Trophoblast cell (in vitro differentiated cells and primary cell): ENCODE measurements around the gene ZNF366.

Source experiments
- DNase-seq, 2 donors: peaks; one replicate each; pipeline ENCODE4 v3.0.0-alpha.2; 2016
- H2AFZ ChIP-seq: 2 replicates; pipeline ENCODE4 v1.6.1; 2013; ENCODE audit warnings: low read length, moderate library complexity, mild to moderate bottlenecking; ENCODE audit not compliant: insufficient read depth, poor library complexity
- H2AK5ac ChIP-seq: 2 replicates; pipeline ENCODE4 v1.6.1; 2013; ENCODE audit warnings: mild to moderate bottlenecking, low read length
- H2BK120ac ChIP-seq: 2 replicates; pipeline ENCODE4 v1.6.1; 2013; ENCODE audit warnings: low read length, mild to moderate bottlenecking, moderate library complexity; ENCODE audit not compliant: insufficient read depth, poor library complexity
- H2BK12ac ChIP-seq: 2 replicates; pipeline ENCODE4 v1.6.1; 2013; ENCODE audit warnings: mild to moderate bottlenecking, low read length, moderate library complexity
- H2BK5ac ChIP-seq: 2 replicates; pipeline ENCODE4 v1.6.1; 2013; ENCODE audit warnings: low read length, low read depth, moderate library complexity, mild to moderate bottlenecking; ENCODE audit not compliant: poor library complexity
- H3K14ac ChIP-seq: 2 replicates; pipeline ENCODE4 v1.6.1; 2013; ENCODE audit warnings: mild to moderate bottlenecking, low read length
- H3K18ac ChIP-seq: 2 replicates; pipeline ENCODE4 v1.6.1; 2013; ENCODE audit warnings: mild to moderate bottlenecking, low read length
- H3K23ac ChIP-seq: 2 replicates; pipeline ENCODE4 v1.6.1; 2013; ENCODE audit warnings: low read length
- H3K27ac ChIP-seq: 2 replicates; pipeline ENCODE4 v1.5.1; 2013; ENCODE audit warnings: low read depth, mild to moderate bottlenecking, inconsistent platforms, low read length, moderate library complexity
- H3K27me3 ChIP-seq: 2 replicates; pipeline ENCODE4 v1.6.1; 2013; ENCODE audit warnings: inconsistent platforms, mild to moderate bottlenecking, low read length, moderate library complexity; ENCODE audit not compliant: insufficient read depth
- H3K36me3 ChIP-seq, 2 experiments: 1 replicate in 1 of 2; 2 replicates in 1 of 2; pipeline ENCODE4 v1.6.1; 2013; ENCODE audit warnings: low read length in 2 of 2, mild to moderate bottlenecking in 2 of 2, moderate library complexity in 1 of 2; ENCODE audit not compliant: insufficient read depth in 2 of 2, control insufficient read depth in 1 of 2
- H3K4ac ChIP-seq: 2 replicates; pipeline ENCODE4 v1.6.1; 2013; ENCODE audit warnings: low read depth, mild to moderate bottlenecking, low read length, moderate library complexity
- H3K4me1 ChIP-seq, 2 experiments: 1 replicate in 1 of 2; 2 replicates in 1 of 2; pipeline ENCODE4 v1.6.1; 2013; ENCODE audit warnings: low read length in 2 of 2, mild to moderate bottlenecking in 2 of 2, moderate library complexity in 1 of 2; ENCODE audit not compliant: insufficient read depth in 2 of 2, control insufficient read depth in 1 of 2
- H3K4me2 ChIP-seq: 2 replicates; pipeline ENCODE4 v1.6.1; 2013; ENCODE audit warnings: inconsistent platforms, mild to moderate bottlenecking, low read length, moderate library complexity
- H3K4me3 ChIP-seq: 2 replicates; pipeline ENCODE4 v1.5.1; 2013; ENCODE audit warnings: mild to moderate bottlenecking, low read depth, low read length, inconsistent platforms
- H3K79me1 ChIP-seq: one replicate; pipeline ENCODE4 v1.6.1; 2013; ENCODE audit warnings: low read length
- H3K79me2 ChIP-seq: 2 replicates; pipeline ENCODE4 v1.6.1; 2013; ENCODE audit warnings: low read length, mild to moderate bottlenecking; ENCODE audit not compliant: control insufficient read depth, insufficient read depth, poor library complexity
- H3K9ac ChIP-seq: 2 replicates; pipeline ENCODE4 v1.6.1; 2013; ENCODE audit warnings: mild to moderate bottlenecking, low read length
- H3K9me3 ChIP-seq: 2 replicates; pipeline ENCODE4 v1.6.1; 2013; ENCODE audit warnings: low read depth, mild to moderate bottlenecking, control low read depth, inconsistent platforms, low read length; ENCODE audit not compliant: insufficient read depth
- H4K12ac ChIP-seq: 2 replicates; pipeline ENCODE4 v1.6.1; 2013; ENCODE audit warnings: low read depth, mild to moderate bottlenecking, low read length, moderate library complexity
- H4K8ac ChIP-seq: 2 replicates; pipeline ENCODE4 v1.6.1; 2013; ENCODE audit warnings: low read depth, mild to moderate bottlenecking, low read length, moderate library complexity
- H4K91ac ChIP-seq: one replicate; pipeline ENCODE4 v1.6.1; 2013; ENCODE audit warnings: low read depth, mild to moderate bottlenecking, low read length, moderate library complexity
- WGBS: extraction: QIAGEN DNeasy Blood & Tissue Kit; methylation state at CpG from one replicate; pipeline ENCODE4 v1.1.7; 2013; ENCODE audit warnings: missing lambda C conversion rate; ENCODE audit not compliant: insufficient read length, insufficient coverage; ENCODE audit errors: extremely low coverage; 5-methylcytosine and 5-hydroxymethylcytosine counted together

The ZNF366 gene

DNA sequence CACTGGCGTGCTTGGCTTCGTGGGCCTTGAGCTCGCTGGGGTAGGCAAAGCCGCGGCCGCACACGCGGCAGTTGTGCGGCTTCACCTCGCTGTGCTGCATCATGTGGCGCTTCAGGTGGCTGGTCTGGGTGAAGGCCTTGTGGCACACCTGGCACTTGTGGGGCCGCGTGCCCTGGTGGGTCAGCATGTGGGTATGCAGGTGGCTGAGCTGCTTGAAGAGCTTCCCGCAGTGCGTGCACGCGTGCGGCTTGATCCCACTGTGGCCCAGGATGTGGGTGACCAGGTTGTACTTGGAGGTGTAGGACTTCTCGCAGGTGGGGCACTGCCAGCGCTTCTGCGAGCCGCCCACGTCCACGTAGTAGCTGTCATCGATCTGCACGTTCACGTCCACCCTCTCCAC is 46.8 kb downstream of the ZNF366 start:
- no peak overlapping the region for H2AFZ ChIP-seq

DNA sequence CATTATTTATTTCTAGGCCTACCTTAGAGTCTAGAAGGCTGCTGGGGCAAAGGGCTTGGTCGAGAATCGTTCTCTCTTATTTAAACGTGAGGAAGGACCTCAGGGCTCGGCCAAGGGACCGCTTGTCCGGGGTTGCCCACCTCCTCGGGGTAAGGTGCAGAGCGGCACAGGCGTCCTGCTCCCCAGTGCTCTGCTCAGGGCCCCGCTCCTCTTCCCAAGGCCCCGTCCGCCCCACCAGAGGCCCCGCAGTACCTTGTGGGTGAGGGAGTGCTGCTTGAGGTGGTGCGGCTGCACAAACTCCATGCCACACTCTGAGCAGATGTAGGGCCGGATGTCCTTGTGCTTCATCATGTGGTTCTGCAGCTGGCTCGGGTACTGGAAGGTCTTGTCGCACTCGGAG is 47.3 kb downstream of the ZNF366 start:
- no peak overlapping the region for H4K8ac ChIP-seq
- DNase-seq: no peak
- no peak overlapping the region for H2BK12ac ChIP-seq
- H2BK5ac ChIP-seq: no peak overlapping the region
- H3K4me2 ChIP-seq: no peak overlapping the region
- no peak overlapping the region for H2AK5ac ChIP-seq
- no peak overlapping the region for H4K91ac ChIP-seq
- no peaks in the 10 kb centered on the region for H3K9me3 ChIP-seq
- no peak overlapping the region for H3K18ac ChIP-seq
- H2BK120ac ChIP-seq: no peak overlapping the region
- no peaks in the 10 kb centered on the region for H3K79me2 ChIP-seq
- no peaks in the 10 kb centered on the region for H3K4me1 ChIP-seq
- H3K79me1 ChIP-seq: peaks cover 2% of the 10 kb centered on the region
- H3K36me3 ChIP-seq: no peaks in the 10 kb centered on the region
- WGBS: no CpG with 5 or more reads among the region's 18 CpGs
- no peak overlapping the region for H3K14ac ChIP-seq
- no peak overlapping the region for H3K4me3 ChIP-seq
- H3K9ac ChIP-seq: no peak overlapping the region
- no peaks in the 10 kb centered on the region for H3K27me3 ChIP-seq
- no peak overlapping the region for H3K27ac ChIP-seq
- H3K23ac ChIP-seq: no peak overlapping the region
- H2AFZ ChIP-seq: no peak overlapping the region
- H3K4ac ChIP-seq: no peak overlapping the region
- H4K12ac ChIP-seq: no peak overlapping the region

More for the DNA sequence above, 46.8 kb downstream of the ZNF366 start:
- no peak for DNase-seq
- Histone ChIP-seq H2BK120ac (no peak overlapping the region), H3K9me3 (no peaks in the 10 kb centered on the region), H3K23ac (no peak overlapping the region), H3K4me2 (no peak overlapping the region), H4K12ac (no peak overlapping the region), H2BK12ac (no peak overlapping the region), H3K27me3 (no peaks in the 10 kb centered on the region), H3K9ac (no peak overlapping the region), H3K36me3 (no peaks in the 10 kb centered on the region), H3K18ac (no peak overlapping the region), H4K8ac (no peak overlapping the region), H3K4me1 (peaks cover 0 to under 1% of the 10 kb centered on the region in 2 experiments), H2AK5ac (no peak overlapping the region), H3K27ac (no peak overlapping the region), H3K4me3 (no peak overlapping the region), H3K79me1 (peaks cover under 1% of the 10 kb centered on the region), H3K79me2 (no peaks in the 10 kb centered on the region), H2BK5ac (no peak overlapping the region), H4K91ac (no peak overlapping the region), H3K4ac (no peak overlapping the region), H3K14ac (no peak overlapping the region)
- no CpG with 5 or more reads among the region's 27 CpGs for WGBS

DNA sequence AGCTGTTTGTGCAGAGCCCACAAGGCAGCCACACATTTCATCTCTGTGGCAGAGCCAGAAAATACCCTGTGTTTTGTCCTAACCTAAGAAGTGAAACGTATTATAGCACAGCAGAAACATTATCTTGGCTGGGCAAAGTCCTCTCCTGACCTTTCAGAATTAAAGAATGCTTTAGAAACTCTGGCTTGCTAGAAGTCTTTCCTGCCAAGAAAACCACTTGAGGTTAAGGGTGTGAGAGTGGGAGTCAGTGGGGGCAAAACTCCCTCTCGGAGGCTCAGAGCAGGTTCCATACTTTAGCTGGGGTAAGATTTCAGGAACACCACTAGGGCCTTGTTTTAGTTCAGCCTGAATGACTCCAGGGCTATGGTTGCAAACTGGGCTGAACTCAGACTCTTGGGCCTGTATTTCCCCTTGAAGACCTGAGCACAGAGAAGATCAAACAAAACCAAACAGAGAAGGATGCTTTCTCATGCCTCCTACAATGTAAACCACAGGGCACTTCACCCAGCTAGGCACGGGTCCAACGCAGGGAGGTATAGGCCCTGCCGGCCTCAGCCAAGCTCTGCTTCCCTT is 48.0 kb downstream of the ZNF366 start:
- Histone ChIP-seq H3K4me1 (no peaks in the 10 kb centered on the region), H3K79me2 (no peaks in the 10 kb centered on the region), H3K79me1 (peaks cover 2% of the 10 kb centered on the region), H3K36me3 (no peaks in the 10 kb centered on the region), H2BK12ac (no peak overlapping the region), H2BK120ac (no peak overlapping the region), H3K4ac (no peak overlapping the region), H3K27ac (no peak overlapping the region), H2AK5ac (no peak overlapping the region), H4K8ac (no peak overlapping the region), H4K12ac (no peak overlapping the region), H3K9ac (no peak overlapping the region), H3K18ac (no peak overlapping the region), H3K4me2 (no peak overlapping the region), H3K27me3 (no peaks in the 10 kb centered on the region), H3K23ac (no peak overlapping the region), H2AFZ (no peak overlapping the region), H2BK5ac (no peak overlapping the region), H3K9me3 (no peaks in the 10 kb centered on the region), H4K91ac (no peak overlapping the region), H3K4me3 (no peak overlapping the region), H3K14ac (no peak overlapping the region)
- WGBS: no CpG with 5 or more reads among the region's 5 CpGs
- no peak for DNase-seq

DNA sequence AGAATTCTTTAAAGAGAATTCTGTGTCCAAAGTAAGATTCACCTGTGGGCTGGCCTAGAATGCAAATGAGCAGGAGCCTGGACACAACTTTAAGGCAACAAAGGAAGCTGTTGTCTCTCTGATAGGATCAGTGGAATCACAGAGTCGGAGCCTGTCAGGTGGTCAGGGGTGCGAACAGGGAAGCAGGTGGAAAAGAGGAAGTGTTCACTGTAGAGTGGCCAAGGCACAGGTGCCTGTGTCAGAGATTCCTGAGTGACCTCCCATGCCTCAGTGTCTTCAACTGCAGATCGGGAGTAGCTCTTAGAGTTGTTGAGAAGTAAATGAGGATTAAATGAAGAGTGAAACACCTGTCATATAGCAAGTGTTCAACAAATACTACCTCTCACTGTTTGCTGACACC is 48.8 kb downstream of the ZNF366 start:
- no peak overlapping the region for H2BK12ac ChIP-seq
- no peak for DNase-seq
- H2AFZ ChIP-seq: no peak overlapping the region
- no peak overlapping the region for H3K14ac ChIP-seq
- H3K79me1 ChIP-seq: peaks cover 4% of the 10 kb centered on the region
- no peak overlapping the region for H4K12ac ChIP-seq
- H3K4me1 ChIP-seq: peaks cover 2 to 3% of the 10 kb centered on the region in 2 experiments
- no peak overlapping the region for H4K91ac ChIP-seq
- H2BK5ac ChIP-seq: no peak overlapping the region
- H4K8ac ChIP-seq: no peak overlapping the region
- no peak overlapping the region for H2AK5ac ChIP-seq
- no peaks in the 10 kb centered on the region for H3K36me3 ChIP-seq
- WGBS: no CpG with 5 or more reads among the region's 3 CpGs
- no peak overlapping the region for H3K27ac ChIP-seq
- no peak overlapping the region for H3K4me3 ChIP-seq
- H3K79me2 ChIP-seq: no peaks in the 10 kb centered on the region
- H3K4ac ChIP-seq: no peak overlapping the region
- no peak overlapping the region for H2BK120ac ChIP-seq
- H3K18ac ChIP-seq: no peak overlapping the region
- H3K27me3 ChIP-seq: no peaks in the 10 kb centered on the region
- H3K9me3 ChIP-seq: no peaks in the 10 kb centered on the region
- no peak overlapping the region for H3K9ac ChIP-seq
- H3K23ac ChIP-seq: no peak overlapping the region
- no peak overlapping the region for H3K4me2 ChIP-seq
